Measurements from ENCODE around the gene KCTD16.

KCTD16 gene

GRCh38 chr5:144210655-144211054 lies 40.0 kb downstream of the KCTD16 start:
- no peak overlapping the region for H3K27ac ChIP-seq (ENCODE audit: low read depth, low read length)
- no peaks in the 10 kb centered on the region for H3K4me1 ChIP-seq (ENCODE audit: control insufficient read depth in 1 of 2, insufficient read depth in 2 of 2, low read length in 2 of 2)
- no peaks in the 10 kb centered on the region for H3K27me3 ChIP-seq (ENCODE audit: insufficient read depth, low read length)
- H2BK120ac ChIP-seq (ENCODE audit: insufficient read depth, low read length, poor library complexity): no peak overlapping the region
- no peak overlapping the region for H4K12ac ChIP-seq (ENCODE audit: low read depth, low read length)
- no peak for DNase-seq
- H3K79me2 ChIP-seq (ENCODE audit: control insufficient read depth, insufficient read depth, low read length, poor library complexity): no peaks in the 10 kb centered on the region
- H4K91ac ChIP-seq (ENCODE audit: low read depth, low read length): no peak overlapping the region
- no peaks in the 10 kb centered on the region for H3K36me3 ChIP-seq (ENCODE audit: control insufficient read depth in 1 of 2, insufficient read depth in 2 of 2, low read length in 2 of 2)
- no peak overlapping the region for H3K18ac ChIP-seq (ENCODE audit: low read length)
- H3K4me3 ChIP-seq (ENCODE audit: low read depth, low read length): no peak overlapping the region
- no peak overlapping the region for H3K4me2 ChIP-seq (ENCODE audit: low read length)
- no peaks in the 10 kb centered on the region for H3K9me3 ChIP-seq (ENCODE audit: insufficient read depth, low read depth, low read length)
- no peak overlapping the region for H3K14ac ChIP-seq (ENCODE audit: low read length)
- H2BK5ac ChIP-seq (ENCODE audit: low read depth, low read length, poor library complexity): no peak overlapping the region
- H4K8ac ChIP-seq (ENCODE audit: low read depth, low read length): no peak overlapping the region
- H2BK12ac ChIP-seq (ENCODE audit: low read length): no peak overlapping the region
- no peak overlapping the region for H2AFZ ChIP-seq (ENCODE audit: insufficient read depth, low read length, poor library complexity)
- no peak overlapping the region for H2AK5ac ChIP-seq (ENCODE audit: low read length)
- H3K9ac ChIP-seq (ENCODE audit: low read length): no peak overlapping the region
- H3K79me1 ChIP-seq (ENCODE audit: low read length): no peaks in the 10 kb centered on the region
- H3K23ac ChIP-seq (ENCODE audit: low read length): no peak overlapping the region
- no peak overlapping the region for H3K4ac ChIP-seq (ENCODE audit: low read depth, low read length)
- WGBS (ENCODE audit: extremely low coverage, insufficient coverage, insufficient read length): no CpG with 5 or more reads among the region's 1 CpG

- no peak overlapping the region for H2AFZ ChIP-seq (ENCODE audit: insufficient read depth, low read length, poor library complexity)
- H2BK5ac ChIP-seq (ENCODE audit: low read depth, low read length, poor library complexity): no peak overlapping the region
- no peak overlapping the region for H2BK120ac ChIP-seq (ENCODE audit: insufficient read depth, low read length, poor library complexity)
- no peak overlapping the region for H4K91ac ChIP-seq (ENCODE audit: low read depth, low read length)
- H3K9ac ChIP-seq (ENCODE audit: low read length): no peak overlapping the region
- no peaks in the 10 kb centered on the region for H3K9me3 ChIP-seq (ENCODE audit: insufficient read depth, low read depth, low read length)
- no CpG with 5 or more reads among the region's 3 CpGs for WGBS (ENCODE audit: extremely low coverage, insufficient coverage, insufficient read length)
- H3K27me3 ChIP-seq (ENCODE audit: insufficient read depth, low read length): no peaks in the 10 kb centered on the region
- no peak for DNase-seq
- H3K18ac ChIP-seq (ENCODE audit: low read length): no peak overlapping the region
- no peak overlapping the region for H3K4ac ChIP-seq (ENCODE audit: low read depth, low read length)
- no peak overlapping the region for H3K27ac ChIP-seq (ENCODE audit: low read depth, low read length)
- H3K36me3 ChIP-seq (ENCODE audit: control insufficient read depth in 1 of 2, insufficient read depth in 2 of 2, low read length in 2 of 2): no peaks in the 10 kb centered on the region
- H3K4me1 ChIP-seq (ENCODE audit: control insufficient read depth in 1 of 2, insufficient read depth in 2 of 2, low read length in 2 of 2): no peaks in the 10 kb centered on the region
- no peaks in the 10 kb centered on the region for H3K79me1 ChIP-seq (ENCODE audit: low read length)
- H3K4me2 ChIP-seq (ENCODE audit: low read length): no peak overlapping the region
- H3K79me2 ChIP-seq (ENCODE audit: control insufficient read depth, insufficient read depth, low read length, poor library complexity): no peaks in the 10 kb centered on the region
- H3K4me3 ChIP-seq (ENCODE audit: low read depth, low read length): no peak overlapping the region
- no peak overlapping the region for H2AK5ac ChIP-seq (ENCODE audit: low read length)
- no peak overlapping the region for H4K12ac ChIP-seq (ENCODE audit: low read depth, low read length)
- no peak overlapping the region for H4K8ac ChIP-seq (ENCODE audit: low read depth, low read length)
- H3K23ac ChIP-seq (ENCODE audit: low read length): no peak overlapping the region
- H3K14ac ChIP-seq (ENCODE audit: low read length): no peak overlapping the region
- H2BK12ac ChIP-seq (ENCODE audit: low read length): no peak overlapping the region
Measured at GRCh38 chr5:144219869-144220268, 49.2 kb downstream of the KCTD16 start.

GRCh38 chr5:144227363-144227999 lies 56.8 kb downstream of the KCTD16 start:
- H3K14ac ChIP-seq (ENCODE audit: low read length): no peak overlapping the region
- no peak overlapping the region for H3K9ac ChIP-seq (ENCODE audit: low read length)
- H3K27ac ChIP-seq (ENCODE audit: low read depth, low read length): no peak overlapping the region
- no peaks in the 10 kb centered on the region for H3K79me1 ChIP-seq (ENCODE audit: low read length)
- H3K27me3 ChIP-seq (ENCODE audit: insufficient read depth, low read length): no peaks in the 10 kb centered on the region
- no peak overlapping the region for H3K4me3 ChIP-seq (ENCODE audit: low read depth, low read length)
- H2BK5ac ChIP-seq (ENCODE audit: low read depth, low read length, poor library complexity): no peak overlapping the region
- H2AFZ ChIP-seq (ENCODE audit: insufficient read depth, low read length, poor library complexity): no peak overlapping the region
- H3K4ac ChIP-seq (ENCODE audit: low read depth, low read length): no peak overlapping the region
- no peaks in the 10 kb centered on the region for H3K36me3 ChIP-seq (ENCODE audit: control insufficient read depth in 1 of 2, insufficient read depth in 2 of 2, low read length in 2 of 2)
- WGBS (ENCODE audit: extremely low coverage, insufficient coverage, insufficient read length): no CpG with 5 or more reads among the region's 2 CpGs
- H3K4me2 ChIP-seq (ENCODE audit: low read length): no peak overlapping the region
- no peak overlapping the region for H2AK5ac ChIP-seq (ENCODE audit: low read length)
- H3K9me3 ChIP-seq (ENCODE audit: insufficient read depth, low read depth, low read length): no peaks in the 10 kb centered on the region
- no peak overlapping the region for H3K23ac ChIP-seq (ENCODE audit: low read length)
- H3K4me1 ChIP-seq (ENCODE audit: control insufficient read depth in 1 of 2, insufficient read depth in 2 of 2, low read length in 2 of 2): no peaks in the 10 kb centered on the region
- H4K91ac ChIP-seq (ENCODE audit: low read depth, low read length): no peak overlapping the region
- no peaks in the 10 kb centered on the region for H3K79me2 ChIP-seq (ENCODE audit: control insufficient read depth, insufficient read depth, low read length, poor library complexity)
- no peak overlapping the region for H4K8ac ChIP-seq (ENCODE audit: low read depth, low read length)
- DNase-seq: no peak
- H4K12ac ChIP-seq (ENCODE audit: low read depth, low read length): no peak overlapping the region
- no peak overlapping the region for H3K18ac ChIP-seq (ENCODE audit: low read length)
- H2BK12ac ChIP-seq (ENCODE audit: low read length): no peak overlapping the region
- no peak overlapping the region for H2BK120ac ChIP-seq (ENCODE audit: insufficient read depth, low read length, poor library complexity)

- Histone ChIP-seq H3K18ac (ENCODE audit: low read length) (no peak overlapping the region), H3K14ac (ENCODE audit: low read length) (no peak overlapping the region), H3K4ac (ENCODE audit: low read depth, low read length) (no peak overlapping the region), H3K27ac (ENCODE audit: low read depth, low read length) (no peak overlapping the region), H3K27me3 (ENCODE audit: insufficient read depth, low read length) (no peaks in the 10 kb centered on the region), H3K9ac (ENCODE audit: low read length) (no peak overlapping the region), H3K79me2 (ENCODE audit: control insufficient read depth, insufficient read depth, low read length, poor library complexity) (no peaks in the 10 kb centered on the region), H4K91ac (ENCODE audit: low read depth, low read length) (no peak overlapping the region), H2BK12ac (ENCODE audit: low read length) (no peak overlapping the region), H2BK5ac (ENCODE audit: low read depth, low read length, poor library complexity) (no peak overlapping the region), H3K4me3 (ENCODE audit: low read depth, low read length) (no peak overlapping the region), H3K4me1 (ENCODE audit: control insufficient read depth in 1 of 2, insufficient read depth in 2 of 2, low read length in 2 of 2) (no peaks in the 10 kb centered on the region), H3K9me3 (ENCODE audit: insufficient read depth, low read depth, low read length) (no peaks in the 10 kb centered on the region), H3K23ac (ENCODE audit: low read length) (no peak overlapping the region), H3K79me1 (ENCODE audit: low read length) (no peaks in the 10 kb centered on the region), H4K8ac (ENCODE audit: low read depth, low read length) (no peak overlapping the region), H3K4me2 (ENCODE audit: low read length) (no peak overlapping the region), H2AFZ (ENCODE audit: insufficient read depth, low read length, poor library complexity) (no peak overlapping the region), H2AK5ac (ENCODE audit: low read length) (no peak overlapping the region), H3K36me3 (ENCODE audit: control insufficient read depth in 1 of 2, insufficient read depth in 2 of 2, low read length in 2 of 2) (no peaks in the 10 kb centered on the region), H2BK120ac (ENCODE audit: insufficient read depth, low read length, poor library complexity) (no peak overlapping the region), H4K12ac (ENCODE audit: low read depth, low read length) (no peak overlapping the region)
- no peak for DNase-seq
- no CpG with 5 or more reads among the region's 4 CpGs for WGBS (ENCODE audit: extremely low coverage, insufficient coverage, insufficient read length)
Measured at GRCh38 chr5:144230806-144231205, 60.1 kb downstream of the KCTD16 start.

Data from trophoblast cell (in vitro differentiated cells and primary cell).